NCI-H2107 treated with DMSO at 0.1 percent for 48 hours (cell line): Measurements from ENCODE around the gene PLEK2.
"Not testable (repeated sequence)": the region's sequence is repeated elsewhere in the genome, so short reads cannot be mapped to it uniquely, and the experiment has no call there.

ENCODE experiments used
- DNase-seq: peaks from one replicate; lab custom pipeline; 2025; ENCODE audit not compliant: unreplicated experiment; lab: John Stamatoyannopoulos, UW

Gene PLEK2

DNA sequence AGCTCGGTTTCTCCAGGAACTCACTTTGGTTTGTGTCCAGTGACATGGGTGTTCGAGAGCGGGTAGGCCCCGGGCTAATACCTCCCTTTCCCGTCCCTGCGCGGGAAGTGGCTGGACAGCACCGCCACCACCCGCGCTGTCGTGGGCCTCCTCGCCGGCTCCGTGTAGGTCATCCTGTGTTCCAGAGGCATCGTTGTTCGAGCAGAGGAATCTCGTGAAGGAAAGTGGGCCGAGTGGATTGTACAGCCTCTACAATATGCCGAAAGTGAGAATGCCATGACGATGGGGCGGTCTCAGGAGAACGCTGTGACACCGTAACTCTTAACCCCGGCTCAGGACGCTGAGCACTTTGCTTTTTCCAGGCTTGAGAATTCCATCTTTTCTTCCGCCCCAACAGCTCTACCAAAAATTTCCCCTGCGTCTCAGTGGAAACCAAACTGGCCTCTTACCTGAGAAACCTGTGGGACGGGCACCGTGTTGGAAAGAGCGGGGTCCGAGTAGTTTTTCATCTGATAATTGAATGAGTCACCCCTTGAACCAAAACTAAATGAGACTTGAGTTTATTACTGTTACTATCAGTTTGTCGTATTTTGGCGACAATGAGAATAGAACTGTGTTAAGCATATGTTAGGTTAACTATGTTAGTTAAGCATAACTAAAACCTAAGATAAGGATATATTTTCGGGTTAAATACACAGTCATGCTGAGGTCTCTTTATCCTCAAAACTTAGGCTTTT is 51.3 kb downstream of the PLEK2 start:
- no peak for DNase-seq

DNA sequence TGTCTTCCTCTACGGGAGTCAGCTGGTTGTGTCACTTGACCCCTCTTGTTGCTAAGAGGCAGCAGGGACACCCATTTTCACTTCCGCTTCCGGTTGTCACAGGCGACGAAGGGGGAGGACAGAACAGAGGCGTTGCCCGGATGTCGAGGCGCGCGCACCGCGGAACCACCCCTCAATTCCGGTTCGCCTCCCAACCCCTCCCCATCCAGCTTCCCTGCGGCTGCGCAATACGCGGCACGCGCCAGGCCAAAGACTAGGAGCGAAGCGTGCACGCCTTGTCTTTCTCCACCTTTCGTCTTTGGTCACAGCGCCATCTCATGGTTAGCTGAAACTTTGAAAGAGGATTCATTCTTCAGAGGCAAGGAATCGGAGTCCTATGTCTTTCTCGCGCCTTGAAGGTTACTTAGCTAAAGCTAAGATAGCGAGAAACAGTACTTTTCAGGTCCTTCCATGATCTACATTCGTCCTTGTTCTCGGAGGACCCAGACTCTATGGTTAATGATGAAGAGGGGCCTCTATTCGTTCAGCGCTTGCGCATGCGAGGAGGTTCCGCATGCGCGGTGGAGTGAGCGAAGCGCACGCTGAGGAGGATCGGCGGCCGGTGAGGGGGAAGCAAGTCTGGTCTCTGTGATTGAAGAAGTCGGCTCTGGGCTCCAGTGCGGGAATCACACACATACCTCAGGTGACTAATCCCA is 52.0 kb downstream of the PLEK2 start, which contains the start of the genes ATP6V1D and EIF2S1:
TSS of gene ATP6V1D (minus strand) at position 30 of the 695 bp plus-strand sequence. CDS start 106 bp downstream, outside the sequence.
TSS of gene EIF2S1 (plus strand) at position 554 of the 695 bp plus-strand sequence. CDS start 4,440 bp downstream, outside the sequence.
- peak; percentile 98 for DNase-seq

DNA sequence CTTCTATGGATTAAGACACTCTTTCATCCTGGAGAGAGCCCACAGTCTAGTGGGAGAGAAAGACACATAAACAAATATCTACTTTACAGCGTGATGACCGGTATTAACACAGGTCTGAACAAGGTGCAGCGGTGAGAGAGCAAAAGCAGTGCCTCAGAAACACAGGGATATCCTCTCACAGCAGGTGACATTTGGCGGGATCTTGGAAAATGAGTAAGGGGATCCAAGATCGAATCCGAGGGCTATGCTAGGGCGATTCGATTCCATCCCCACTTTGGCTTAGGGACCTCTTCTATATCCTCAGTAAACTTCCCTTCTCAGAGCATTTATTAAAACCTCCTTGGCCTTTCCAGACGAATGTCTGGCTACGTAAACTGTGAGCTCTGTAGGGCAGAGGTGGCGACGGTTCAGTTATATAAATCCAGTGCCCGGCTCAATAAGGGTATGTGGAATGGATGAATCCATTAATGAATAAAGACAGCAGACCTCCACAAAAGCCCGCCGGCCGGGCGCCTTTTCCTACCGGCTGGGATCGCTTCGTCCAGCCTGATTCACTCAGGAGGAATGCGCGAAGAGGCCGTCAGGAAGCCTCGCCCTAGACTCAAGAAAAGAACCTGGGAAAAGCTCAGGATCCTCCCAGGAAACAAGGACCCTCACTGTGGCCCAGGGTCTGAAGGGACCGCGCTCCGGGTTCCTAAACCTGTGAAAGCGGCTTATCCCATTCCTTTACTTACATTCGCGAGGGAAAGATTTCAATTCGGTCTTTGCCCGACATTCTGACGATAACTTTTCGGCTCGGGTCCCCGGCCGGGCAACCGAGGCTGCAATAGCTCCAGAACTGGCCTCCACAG is 52.8 kb downstream of the PLEK2 start:
- no peak for DNase-seq

DNA sequence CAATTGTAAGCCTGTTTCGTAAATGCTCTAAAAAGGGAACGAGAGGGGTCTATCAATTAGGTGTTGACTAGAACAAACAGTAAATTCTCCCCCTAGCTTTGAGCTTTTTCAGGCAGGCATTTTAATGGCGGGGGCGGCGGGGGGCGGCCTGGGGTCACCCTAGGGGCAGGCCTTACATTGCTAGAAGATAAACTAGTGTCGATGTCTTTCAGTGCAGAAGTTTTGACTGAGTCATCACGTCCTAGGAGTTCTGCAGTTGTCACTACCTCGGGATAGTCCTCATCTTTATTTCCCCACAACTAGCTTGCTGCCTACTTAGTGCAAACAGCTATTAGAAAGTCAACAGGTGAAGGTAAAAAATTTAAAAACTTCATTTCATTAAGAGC is 54.0 kb downstream of the PLEK2 start:
- DNase-seq, result no peak

DNA sequence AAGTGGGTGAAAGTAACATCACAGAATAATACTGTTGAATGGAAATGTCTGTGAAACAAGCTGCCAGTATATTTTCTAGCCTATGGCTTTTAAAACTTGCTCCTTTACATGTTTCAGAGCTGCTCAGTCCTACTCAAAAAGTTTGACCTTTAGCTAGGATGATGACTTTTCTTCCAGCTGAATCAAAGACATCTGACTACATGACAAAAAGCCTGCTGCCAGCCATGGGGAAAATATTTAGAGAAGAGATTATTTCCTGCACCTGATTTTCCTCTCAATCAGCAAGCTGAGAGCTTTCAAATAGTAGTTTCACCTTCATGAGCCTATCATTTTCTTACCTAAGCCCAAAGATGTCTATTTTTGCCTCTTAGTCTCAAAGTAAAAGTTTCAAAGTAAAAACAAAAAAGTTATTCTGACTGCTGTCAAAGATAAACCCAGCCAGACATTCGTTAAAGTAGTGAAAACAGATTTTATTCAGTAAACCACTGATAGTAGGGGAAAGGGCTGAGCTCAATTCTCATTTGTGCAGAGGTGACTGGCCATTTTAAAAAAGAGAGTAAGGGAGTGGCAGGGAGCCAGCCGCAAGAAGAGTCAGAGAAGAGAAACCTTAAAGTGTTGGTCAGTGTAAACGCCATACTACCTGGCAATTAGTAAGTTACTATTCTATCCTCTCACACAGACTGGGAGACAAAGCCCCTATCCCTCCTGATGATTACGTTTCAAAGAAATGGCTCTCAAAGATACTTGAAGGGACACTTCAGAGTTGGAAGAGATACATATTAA is 54.6 kb downstream of the PLEK2 start:
- DNase-seq, result peak; percentile 25

DNA sequence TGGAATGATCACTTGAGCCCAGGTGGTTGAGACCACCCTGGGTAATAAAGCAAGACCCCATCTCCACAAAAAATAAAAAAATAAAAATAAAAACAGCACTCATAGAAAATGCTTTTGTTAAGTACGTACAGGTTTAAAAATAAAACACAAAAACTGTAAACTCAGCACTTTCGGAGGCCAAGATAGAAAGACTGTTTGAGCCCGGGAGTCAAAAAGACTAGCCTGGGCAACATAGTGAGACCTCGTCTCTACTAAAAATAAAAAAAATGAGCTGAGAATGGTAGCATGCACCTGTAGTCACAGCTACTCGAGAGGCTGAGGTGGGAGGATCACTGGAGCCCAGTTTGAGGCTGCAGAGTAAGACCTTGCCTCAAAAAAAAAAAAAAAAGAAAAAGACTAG is 59.9 kb downstream of the PLEK2 start:
- DNase-seq, result no peak

DNA sequence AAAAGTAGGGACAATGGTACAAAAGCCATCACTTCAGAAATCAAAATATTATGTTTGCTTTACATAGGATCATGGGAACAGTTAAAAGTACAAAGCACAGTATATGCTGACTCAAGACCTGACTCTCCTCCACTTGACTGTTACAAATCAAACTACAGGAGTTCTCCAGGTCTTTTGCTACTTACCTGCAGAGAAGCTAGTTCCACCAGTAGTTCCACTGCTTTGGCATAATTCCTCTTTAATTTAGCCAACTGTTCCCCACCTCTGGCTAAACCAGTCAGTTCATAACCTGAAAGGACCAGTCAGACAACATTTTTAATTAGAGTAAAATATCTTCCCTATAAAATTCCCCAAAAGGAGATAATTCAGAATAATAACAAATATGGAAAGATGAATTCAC is 66.4 kb downstream of the PLEK2 start:
- no peak for DNase-seq

DNA sequence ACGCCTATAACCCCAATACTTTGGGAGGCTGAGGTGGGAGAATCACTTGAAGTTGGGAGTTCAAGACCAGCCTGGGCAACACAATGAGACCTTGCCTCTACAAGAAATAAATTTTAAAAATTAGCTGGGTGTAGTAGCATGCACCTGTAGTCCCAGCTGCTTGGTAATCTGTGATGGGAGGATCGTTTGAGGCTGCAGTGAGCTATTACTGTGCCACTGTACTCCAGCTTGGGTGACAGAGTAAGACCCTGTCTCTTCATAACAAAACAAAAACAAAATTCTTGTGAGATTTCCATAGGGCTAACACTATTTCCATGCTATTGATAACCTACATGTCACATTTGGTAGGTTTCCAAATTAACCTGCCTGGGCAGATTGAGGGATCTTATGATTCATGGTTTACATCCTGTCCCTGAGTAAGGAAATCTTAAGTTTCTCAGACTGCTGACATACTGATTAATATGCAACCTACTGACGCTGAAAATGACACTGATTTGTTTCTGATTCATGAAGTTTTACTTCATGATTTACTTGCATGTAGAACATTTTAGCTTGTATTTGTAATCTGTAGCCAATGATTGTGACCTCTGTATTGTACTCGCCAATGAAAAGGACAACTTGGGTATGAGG is 68.2 kb downstream of the PLEK2 start:
- DNase-seq, result no peak

DNA sequence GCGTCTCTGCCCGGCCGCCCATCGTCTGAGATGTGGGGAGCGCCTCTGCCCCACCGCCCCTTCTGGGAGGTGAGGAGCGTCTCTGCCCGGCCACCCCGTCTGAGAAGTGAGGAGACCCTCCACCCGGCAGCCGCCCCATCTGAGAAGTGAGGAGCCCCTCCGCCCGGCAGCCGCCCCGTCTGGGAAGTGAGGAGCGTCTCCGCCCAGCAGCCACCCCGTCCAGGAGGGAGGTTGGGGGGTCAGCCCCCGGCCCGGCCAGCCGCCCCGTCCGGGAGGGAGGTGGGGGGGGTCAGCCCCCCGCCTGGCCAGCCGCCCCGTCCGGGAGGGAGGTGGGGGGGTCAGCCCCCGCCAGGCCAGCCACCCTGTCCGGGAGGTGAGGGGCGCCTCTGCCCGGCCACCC is 70.7 kb downstream of the PLEK2 start:
- not testable (repeated sequence) for DNase-seq
